Thyroid gland (tissue), 4 donors: ENCODE results near the gene CTBS.

Experiments used
- POLR2A ChIP-seq, 2 donors: fragments of 450-650 bp; IDR thresholded peaks; one replicate each; pipeline ENCODE4 v1.6.1; 2017; ENCODE audit warnings: antibody characterized with exemption in 2 of 2, mild to moderate bottlenecking in 2 of 2, moderate library complexity in 1 of 2
- TF ChIP-seq, protein P1 (sequence below), 6 experiments: fragments of 200-600 bp in 3 of 6; fragments of 450-650 bp in 3 of 6; sonication (generic) in 3 of 6; IDR thresholded peaks; one replicate each; pipeline ENCODE4 v1.5.1; 2016 to 2019; ENCODE audit warnings: antibody characterized with exemption in 6 of 6, mild to moderate bottlenecking in 2 of 6, inconsistent platforms in 1 of 6, moderate library complexity in 1 of 6

DNA sequence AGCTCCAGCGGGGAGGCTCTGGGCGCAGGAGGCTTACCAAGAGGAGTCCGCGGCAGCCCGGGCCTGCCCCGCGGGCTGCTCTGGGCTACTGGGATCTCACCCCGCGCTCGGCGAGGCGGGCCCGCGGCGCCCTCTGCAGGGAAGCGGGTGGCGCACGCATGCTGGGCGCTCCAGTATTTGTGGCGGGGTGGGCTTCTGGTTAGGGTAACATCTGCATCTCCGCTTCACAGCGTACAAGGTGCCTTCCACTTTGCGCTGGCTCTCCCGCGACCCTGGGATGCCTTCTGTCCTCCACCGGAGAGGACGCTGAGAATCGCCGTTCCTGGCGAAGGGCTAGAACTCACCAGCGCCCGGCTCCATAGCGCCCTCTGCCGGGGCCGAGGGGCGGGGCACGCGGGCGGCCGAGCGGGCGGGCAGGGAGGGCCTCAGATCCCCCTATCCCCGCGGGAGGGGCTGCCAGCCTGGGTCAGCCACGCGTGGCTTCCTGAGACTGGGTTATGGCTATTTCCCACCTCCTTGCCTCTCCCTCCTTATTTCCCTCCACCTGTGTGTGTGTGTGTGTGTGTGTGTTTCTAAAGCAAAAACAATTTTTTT is 46.6 kb upstream of the CTBS start:
- TF ChIP-seq, protein P1, sequence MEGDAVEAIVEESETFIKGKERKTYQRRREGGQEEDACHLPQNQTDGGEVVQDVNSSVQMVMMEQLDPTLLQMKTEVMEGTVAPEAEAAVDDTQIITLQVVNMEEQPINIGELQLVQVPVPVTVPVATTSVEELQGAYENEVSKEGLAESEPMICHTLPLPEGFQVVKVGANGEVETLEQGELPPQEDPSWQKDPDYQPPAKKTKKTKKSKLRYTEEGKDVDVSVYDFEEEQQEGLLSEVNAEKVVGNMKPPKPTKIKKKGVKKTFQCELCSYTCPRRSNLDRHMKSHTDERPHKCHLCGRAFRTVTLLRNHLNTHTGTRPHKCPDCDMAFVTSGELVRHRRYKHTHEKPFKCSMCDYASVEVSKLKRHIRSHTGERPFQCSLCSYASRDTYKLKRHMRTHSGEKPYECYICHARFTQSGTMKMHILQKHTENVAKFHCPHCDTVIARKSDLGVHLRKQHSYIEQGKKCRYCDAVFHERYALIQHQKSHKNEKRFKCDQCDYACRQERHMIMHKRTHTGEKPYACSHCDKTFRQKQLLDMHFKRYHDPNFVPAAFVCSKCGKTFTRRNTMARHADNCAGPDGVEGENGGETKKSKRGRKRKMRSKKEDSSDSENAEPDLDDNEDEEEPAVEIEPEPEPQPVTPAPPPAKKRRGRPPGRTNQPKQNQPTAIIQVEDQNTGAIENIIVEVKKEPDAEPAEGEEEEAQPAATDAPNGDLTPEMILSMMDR (IDR thresholded peaks at IDR 0.05) = peak; percentile 67 to 99 (median 94)
- TF ChIP-seq POLR2A (IDR thresholded peaks at IDR 0.05) = no peak
